Body of pancreas (tissue), 4 donors: ENCODE data around the gene CCDC85A. TPM values are rescaled to one million over a fixed set of nuclear protein-coding genes. Genes with fewer than 3 reads are reported as not detected.

ENCODE experiments used
- ATAC-seq: fragments of 150-250 bp; one replicate; pipeline ENCODE4 v1.9.1; 2016
- DNase-seq, 4 donors: peaks; one replicate each; pipeline ENCODE4 v3.0.0-alpha.2; 2019
- H3K27ac ChIP-seq, 4 donors: fragments of 200-600 bp; sonication (generic); 1 replicate in 3 of 4; 2 replicates in 1 of 4; pipeline versions ENCODE4 v1.5.1 to v1.6.1; 2016 to 2019; ENCODE audit warnings: mild to moderate bottlenecking in 1 of 4, mixed read lengths in 1 of 4, moderate library complexity in 1 of 4
- H3K27me3 ChIP-seq, 2 donors: fragments of 200-600 bp; sonication (generic); one replicate each; pipeline ENCODE4 v1.6.0; 2016; ENCODE audit warnings: mild to moderate bottlenecking in 1 of 2
- H3K36me3 ChIP-seq, 2 donors: fragments of 200-600 bp; sonication (generic); replicated peaks in 1 of 2; 2 replicates each; pipeline ENCODE4 v1.5.1; 2016; ENCODE audit warnings: low read depth in 2 of 2; ENCODE audit not compliant: insufficient read depth in 1 of 2
- H3K4me1 ChIP-seq: fragments of 200-600 bp; sonication (generic); one replicate; pipeline ENCODE4 v1.6.0; 2016
- H3K4me3 ChIP-seq, 2 donors: fragments of 200-600 bp; sonication (generic); 1 replicate in 1 of 2; 2 replicates in 1 of 2; pipeline ENCODE4 v1.5.1; 2016 to 2019
- H3K9me3 ChIP-seq, 3 donors: fragments of 200-600 bp; sonication (generic); 1 replicate in 2 of 3; 2 replicates in 1 of 3; pipeline ENCODE4 v1.5.1; 2016
- POLR2A ChIP-seq, 3 donors: fragments of 450-650 bp; IDR thresholded peaks; one replicate each; pipeline ENCODE4 v1.6.1; 2016; ENCODE audit warnings: antibody characterized with exemption in 3 of 3, mild to moderate bottlenecking in 2 of 3
- WGBS, 2 donors: methylation state at CpG; one replicate each; pipeline ENCODE4 v1.1.5; 2017; 5-methylcytosine and 5-hydroxymethylcytosine counted together
- intact Hi-C: fragments of 100-400 bp; cut with DNase I; formaldehyde crosslinking; loops from one replicate; pipeline ENCODE4 v1.15.1; 2023
- total RNA-seq, 2 donors: library from RNA; depleted of rRNA; stranded (reverse); fragments of >200 nt; gene quantifications; one replicate each; pipeline ENCODE4 v1.1.0, GENCODE V29; 2016
- TF ChIP-seq, protein P1 (sequence below), 7 experiments: fragments of 450-650 bp in 4 of 7; fragments of 200-600 bp in 3 of 7; sonication (generic) in 3 of 7; IDR thresholded peaks; one replicate each; pipeline ENCODE4 v1.5.1; 2016 to 2019; ENCODE audit warnings: antibody characterized with exemption in 7 of 7

CCDC85A gene
- total RNA-seq, 2 donors from 2014 or later: 2.3 to 2.6 TPM

DNA sequence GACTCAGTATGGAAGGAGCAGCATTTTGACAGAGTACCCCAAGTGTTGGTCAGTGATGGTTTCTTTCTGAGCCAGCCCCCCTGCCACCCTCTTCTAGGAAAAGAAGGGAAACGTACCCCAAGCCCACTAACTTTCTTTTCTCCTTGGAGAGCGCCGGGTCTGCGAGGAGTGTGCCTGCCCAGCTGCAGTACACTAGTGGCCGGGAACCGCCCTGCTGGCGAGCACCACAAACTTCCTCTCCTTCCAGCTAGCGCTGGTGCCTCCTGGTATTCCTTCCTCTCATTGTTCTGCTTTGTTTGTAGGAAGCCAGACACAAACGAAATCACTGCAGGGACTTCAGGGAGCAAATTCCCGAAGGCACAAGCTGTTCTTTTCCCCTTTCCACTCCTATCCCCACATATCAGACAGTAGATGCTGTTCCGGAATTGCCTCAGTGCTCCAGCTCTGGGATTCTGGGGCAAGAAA lies 1.8 kb downstream of the CCDC85A start:
- intact Hi-C loops: no loop called here
- DNase-seq (peak in 2 of 4 donors; percentile 28 to 34), ATAC-seq (peak; percentile 18)
- WGBS, 2 donors: 3 to 8% methylated on average over 11 of the region's 11 CpGs
- H3K27ac ChIP-seq: peak overlapping the region in 1 of 4 donors; percentile 20
- peak in 1 of 3 donors; percentile 24 for TF ChIP-seq POLR2A (IDR thresholded peaks at IDR 0.05)
- TF ChIP-seq, protein P1, sequence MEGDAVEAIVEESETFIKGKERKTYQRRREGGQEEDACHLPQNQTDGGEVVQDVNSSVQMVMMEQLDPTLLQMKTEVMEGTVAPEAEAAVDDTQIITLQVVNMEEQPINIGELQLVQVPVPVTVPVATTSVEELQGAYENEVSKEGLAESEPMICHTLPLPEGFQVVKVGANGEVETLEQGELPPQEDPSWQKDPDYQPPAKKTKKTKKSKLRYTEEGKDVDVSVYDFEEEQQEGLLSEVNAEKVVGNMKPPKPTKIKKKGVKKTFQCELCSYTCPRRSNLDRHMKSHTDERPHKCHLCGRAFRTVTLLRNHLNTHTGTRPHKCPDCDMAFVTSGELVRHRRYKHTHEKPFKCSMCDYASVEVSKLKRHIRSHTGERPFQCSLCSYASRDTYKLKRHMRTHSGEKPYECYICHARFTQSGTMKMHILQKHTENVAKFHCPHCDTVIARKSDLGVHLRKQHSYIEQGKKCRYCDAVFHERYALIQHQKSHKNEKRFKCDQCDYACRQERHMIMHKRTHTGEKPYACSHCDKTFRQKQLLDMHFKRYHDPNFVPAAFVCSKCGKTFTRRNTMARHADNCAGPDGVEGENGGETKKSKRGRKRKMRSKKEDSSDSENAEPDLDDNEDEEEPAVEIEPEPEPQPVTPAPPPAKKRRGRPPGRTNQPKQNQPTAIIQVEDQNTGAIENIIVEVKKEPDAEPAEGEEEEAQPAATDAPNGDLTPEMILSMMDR (IDR thresholded peaks at IDR 0.05): peak in 2 of 7 experiments; percentile 9 to 19
- H3K27me3 ChIP-seq: peaks cover 0 to 5% of the 10 kb centered on the region in 2 donors
- no peaks in the 10 kb centered on the region for H3K9me3 ChIP-seq
- H3K4me3 ChIP-seq: no peak overlapping the region
- H3K4me1 ChIP-seq: peaks cover 20% of the 10 kb centered on the region
- no peaks in the 10 kb centered on the region for H3K36me3 ChIP-seq

GRCh38 chr2:56191617-56192016 lies 7.8 kb downstream of the CCDC85A start:
- Histone ChIP-seq H3K4me3 (no peak overlapping the region), H3K9me3 (no peaks in the 10 kb centered on the region), H3K27ac (no peak overlapping the region), H3K4me1 (no peaks in the 10 kb centered on the region), H3K27me3 (no peaks in the 10 kb centered on the region), H3K36me3 (no peaks in the 10 kb centered on the region)
- no peak for TF ChIP-seq POLR2A (IDR thresholded peaks at IDR 0.05)
- TF ChIP-seq, protein P1 (IDR thresholded peaks at IDR 0.05): peak in 5 of 7 experiments; percentile 28 to 54 (median 44)
- ATAC-seq (peak; percentile 59), DNase-seq (peak in 2 of 4 donors; percentile 22 to 27)
- intact Hi-C loops: no loop called here

GRCh38 chr2:56192664-56193305 lies 9.0 kb downstream of the CCDC85A start:
- no peaks in the 10 kb centered on the region for H3K36me3 ChIP-seq
- no peak for TF ChIP-seq POLR2A (IDR thresholded peaks at IDR 0.05)
- TF ChIP-seq, protein P1 (IDR thresholded peaks at IDR 0.05): no peak
- ATAC-seq (no peak), DNase-seq (no peak)
- no peaks in the 10 kb centered on the region for H3K4me1 ChIP-seq
- H3K4me3 ChIP-seq: no peak overlapping the region
- no peaks in the 10 kb centered on the region for H3K9me3 ChIP-seq
- H3K27me3 ChIP-seq: no peaks in the 10 kb centered on the region
- intact Hi-C loops: no loop called here
- no peak overlapping the region for H3K27ac ChIP-seq
- WGBS, 2 donors: 80 to 88% methylated on average over 8 to 29 of the region's 29 CpGs

DNA sequence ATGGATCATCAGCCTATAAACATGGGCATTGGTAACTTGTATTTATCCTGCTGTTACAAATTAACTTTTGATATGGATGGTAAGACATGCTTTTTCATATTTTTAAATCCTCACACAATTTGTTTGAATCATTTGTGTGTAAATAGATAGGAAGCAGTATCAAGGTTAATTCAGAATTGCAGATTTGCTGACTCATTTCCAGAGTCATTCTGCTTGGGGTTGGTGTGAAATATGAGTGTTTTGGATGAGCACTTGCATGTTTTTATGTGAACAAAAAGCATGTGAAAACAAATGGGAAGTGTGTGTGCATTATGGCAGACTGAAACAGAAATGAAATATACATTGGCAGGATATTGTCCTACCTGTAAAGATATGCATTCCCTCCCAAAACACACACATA lies 11.8 kb downstream of the CCDC85A start:
- DNase-seq (no peak), ATAC-seq (no peak)
- intact Hi-C loops: no loop called here
- Histone ChIP-seq H3K27ac (no peak overlapping the region), H3K27me3 (no peaks in the 10 kb centered on the region), H3K4me1 (no peaks in the 10 kb centered on the region), H3K9me3 (no peaks in the 10 kb centered on the region), H3K36me3 (no peaks in the 10 kb centered on the region), H3K4me3 (no peak overlapping the region)
- no peak for TF ChIP-seq POLR2A (IDR thresholded peaks at IDR 0.05)
- TF ChIP-seq, protein P1 (IDR thresholded peaks at IDR 0.05): no peak

DNA sequence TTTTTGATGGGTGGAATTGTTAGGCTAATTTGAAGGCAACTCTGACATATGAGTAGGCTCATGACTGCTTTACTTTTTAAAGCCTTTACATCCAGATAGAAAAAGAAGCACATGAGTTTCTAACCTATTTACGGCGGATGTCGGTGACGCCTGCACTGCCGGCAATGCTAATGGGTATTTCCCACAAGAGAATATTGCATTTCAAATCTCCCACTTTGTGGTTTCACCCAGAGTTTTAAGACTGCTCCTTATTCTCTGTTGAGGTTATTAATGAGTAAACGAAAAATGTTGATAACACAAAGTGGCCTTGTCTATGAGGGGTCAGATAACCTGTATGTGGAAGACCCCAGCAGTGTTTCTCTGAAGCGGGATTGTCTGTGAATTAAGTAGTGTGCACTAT lies 14.0 kb downstream of the CCDC85A start:
- intact Hi-C loops: no loop called here
- no peaks in the 10 kb centered on the region for H3K4me1 ChIP-seq
- 71 to 85% methylated on average over 7 of the region's 7 CpGs for WGBS, 2 donors
- no peaks in the 10 kb centered on the region for H3K27me3 ChIP-seq
- no peak overlapping the region for H3K27ac ChIP-seq
- H3K4me3 ChIP-seq: no peak overlapping the region
- DNase-seq (no peak), ATAC-seq (no peak)
- no peaks in the 10 kb centered on the region for H3K9me3 ChIP-seq
- H3K36me3 ChIP-seq: no peaks in the 10 kb centered on the region
- TF ChIP-seq, protein P1 (IDR thresholded peaks at IDR 0.05): no peak
- no peak for TF ChIP-seq POLR2A (IDR thresholded peaks at IDR 0.05)
